ENCODE data around the gene RAB33A.
A peak's percentile ranks its signal among the peaks of the same experiment; 100 is the strongest.

Gene RAB33A

GRCh38 chrX:130162094-130162735 lies 9.5 kb upstream of the RAB33A start:
- TF ChIP-seq CTCF (IDR thresholded peaks at IDR 0.05; ENCODE audit: low read depth, low read length) = no peak
- no peak overlapping the region for H3K4me3 ChIP-seq (ENCODE audit: low read depth, low read length)

GRCh38 chrX:130163398-130163797 lies 8.4 kb upstream of the RAB33A start:
- no peak for TF ChIP-seq CTCF (IDR thresholded peaks at IDR 0.05; ENCODE audit: low read depth, low read length)
- H3K4me3 ChIP-seq (ENCODE audit: low read depth, low read length) = no peak overlapping the region

- no peak for TF ChIP-seq CTCF (IDR thresholded peaks at IDR 0.05; ENCODE audit: low read depth, low read length)
- H3K4me3 ChIP-seq (ENCODE audit: low read depth, low read length) = peak overlapping the region; percentile 70
Measured at GRCh38 chrX:130165181-130165702, 6.5 kb upstream of the RAB33A start.

GRCh38 chrX:130165703-130166502 lies 5.9 kb upstream of the RAB33A start, which contains the start of gene AIFM1:
Gene AIFM1 (minus strand): TSS chrX:130165841. CDS start chrX:130165656, 185 bp downstream.
- no peak for TF ChIP-seq CTCF (IDR thresholded peaks at IDR 0.05; ENCODE audit: low read depth, low read length)
- H3K4me3 ChIP-seq (ENCODE audit: low read depth, low read length) = peak within 1 kb of the TSS; percentile 70

GRCh38 chrX:130166503-130166777 lies 5.3 kb upstream of the RAB33A start:
- H3K4me3 ChIP-seq (ENCODE audit: low read depth, low read length) = peak overlapping the region; percentile 70
- TF ChIP-seq CTCF (IDR thresholded peaks at IDR 0.05; ENCODE audit: low read depth, low read length) = no peak

- no peak for TF ChIP-seq CTCF (IDR thresholded peaks at IDR 0.05; ENCODE audit: low read depth, low read length)
- peak overlapping the region; percentile 70 for H3K4me3 ChIP-seq (ENCODE audit: low read depth, low read length)
Measured at GRCh38 chrX:130167040-130167439, 4.7 kb upstream of the RAB33A start.

All from WI38 (cell line).